HG02885 (cell line): ENCODE results near the gene NSD1.

Experiments used
- ATAC-seq: cut with Tn5 transposase; IDR thresholded peaks from one replicate; pipeline ENCODE4 v1.9.1; 2021; ENCODE audit warnings: mild to moderate bottlenecking; ENCODE audit not compliant: unreplicated experiment, poor library complexity

The NSD1 gene, protein sequence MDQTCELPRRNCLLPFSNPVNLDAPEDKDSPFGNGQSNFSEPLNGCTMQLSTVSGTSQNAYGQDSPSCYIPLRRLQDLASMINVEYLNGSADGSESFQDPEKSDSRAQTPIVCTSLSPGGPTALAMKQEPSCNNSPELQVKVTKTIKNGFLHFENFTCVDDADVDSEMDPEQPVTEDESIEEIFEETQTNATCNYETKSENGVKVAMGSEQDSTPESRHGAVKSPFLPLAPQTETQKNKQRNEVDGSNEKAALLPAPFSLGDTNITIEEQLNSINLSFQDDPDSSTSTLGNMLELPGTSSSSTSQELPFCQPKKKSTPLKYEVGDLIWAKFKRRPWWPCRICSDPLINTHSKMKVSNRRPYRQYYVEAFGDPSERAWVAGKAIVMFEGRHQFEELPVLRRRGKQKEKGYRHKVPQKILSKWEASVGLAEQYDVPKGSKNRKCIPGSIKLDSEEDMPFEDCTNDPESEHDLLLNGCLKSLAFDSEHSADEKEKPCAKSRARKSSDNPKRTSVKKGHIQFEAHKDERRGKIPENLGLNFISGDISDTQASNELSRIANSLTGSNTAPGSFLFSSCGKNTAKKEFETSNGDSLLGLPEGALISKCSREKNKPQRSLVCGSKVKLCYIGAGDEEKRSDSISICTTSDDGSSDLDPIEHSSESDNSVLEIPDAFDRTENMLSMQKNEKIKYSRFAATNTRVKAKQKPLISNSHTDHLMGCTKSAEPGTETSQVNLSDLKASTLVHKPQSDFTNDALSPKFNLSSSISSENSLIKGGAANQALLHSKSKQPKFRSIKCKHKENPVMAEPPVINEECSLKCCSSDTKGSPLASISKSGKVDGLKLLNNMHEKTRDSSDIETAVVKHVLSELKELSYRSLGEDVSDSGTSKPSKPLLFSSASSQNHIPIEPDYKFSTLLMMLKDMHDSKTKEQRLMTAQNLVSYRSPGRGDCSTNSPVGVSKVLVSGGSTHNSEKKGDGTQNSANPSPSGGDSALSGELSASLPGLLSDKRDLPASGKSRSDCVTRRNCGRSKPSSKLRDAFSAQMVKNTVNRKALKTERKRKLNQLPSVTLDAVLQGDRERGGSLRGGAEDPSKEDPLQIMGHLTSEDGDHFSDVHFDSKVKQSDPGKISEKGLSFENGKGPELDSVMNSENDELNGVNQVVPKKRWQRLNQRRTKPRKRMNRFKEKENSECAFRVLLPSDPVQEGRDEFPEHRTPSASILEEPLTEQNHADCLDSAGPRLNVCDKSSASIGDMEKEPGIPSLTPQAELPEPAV (N-terminal part only)

DNA sequence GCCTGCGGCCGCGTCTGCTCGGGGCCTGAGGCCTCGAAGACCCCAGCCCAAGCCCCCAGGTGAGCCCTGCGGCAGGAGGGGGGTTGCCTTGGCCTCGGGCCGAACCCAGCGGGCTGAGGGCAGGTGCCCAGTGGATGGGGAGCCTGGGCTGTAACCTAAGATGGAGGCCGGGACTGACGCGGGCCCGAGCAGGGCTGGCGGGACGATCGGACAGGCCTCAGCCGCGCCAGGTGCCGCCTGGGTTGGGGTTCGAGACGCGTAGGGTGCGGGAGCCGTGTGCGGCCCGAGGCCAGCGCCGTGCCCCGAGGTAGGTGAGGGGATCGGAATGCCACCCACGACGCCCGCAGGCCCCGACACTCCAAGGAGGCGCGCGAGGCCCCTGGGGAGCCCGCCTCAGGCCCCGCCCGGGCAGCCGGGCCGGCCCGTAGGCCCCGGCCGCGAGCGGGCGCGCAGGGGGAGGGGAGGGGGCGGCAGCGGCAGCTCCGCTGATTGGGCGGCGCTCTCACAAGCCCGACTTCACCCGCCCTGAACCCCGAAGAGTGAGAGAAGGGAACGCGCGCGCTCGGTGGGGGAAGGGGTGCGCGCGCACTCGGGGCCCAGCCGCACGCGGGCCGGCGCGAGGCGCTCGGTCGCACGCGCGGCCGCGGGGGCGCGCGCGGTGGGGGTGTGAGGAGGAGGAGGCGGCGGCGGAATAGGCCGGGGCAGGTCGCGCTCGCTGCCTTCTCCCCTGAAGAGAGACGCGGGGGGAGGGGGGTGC, at the start of gene NSD1:
Gene NSD1, plus strand, starts transcription at position 678 of the 757 bp plus-strand sequence. CDS start 1,331 bp downstream, outside the sequence.
- peak; percentile 70 for ATAC-seq

DNA sequence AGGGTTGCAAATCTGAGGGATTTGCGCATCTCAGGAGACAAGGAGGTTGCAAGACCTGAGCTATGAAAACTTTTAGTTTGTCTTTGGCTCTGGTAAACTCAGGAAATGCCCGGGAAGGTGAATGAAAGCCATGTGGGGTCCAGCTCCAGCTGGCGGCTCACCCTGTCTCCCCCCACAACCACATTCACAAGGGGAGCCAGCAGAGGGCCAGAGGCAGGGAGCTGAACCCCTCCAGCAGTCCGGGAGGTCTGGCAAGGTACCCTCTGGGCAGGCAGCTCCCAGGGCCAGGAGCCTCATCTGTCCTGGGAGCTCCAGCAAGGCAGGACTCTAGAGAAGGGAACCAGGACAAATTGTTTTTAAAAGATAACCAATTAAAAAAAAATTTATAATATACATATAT, 49.4 kb upstream of the NSD1 start:
- ATAC-seq: no peak

DNA sequence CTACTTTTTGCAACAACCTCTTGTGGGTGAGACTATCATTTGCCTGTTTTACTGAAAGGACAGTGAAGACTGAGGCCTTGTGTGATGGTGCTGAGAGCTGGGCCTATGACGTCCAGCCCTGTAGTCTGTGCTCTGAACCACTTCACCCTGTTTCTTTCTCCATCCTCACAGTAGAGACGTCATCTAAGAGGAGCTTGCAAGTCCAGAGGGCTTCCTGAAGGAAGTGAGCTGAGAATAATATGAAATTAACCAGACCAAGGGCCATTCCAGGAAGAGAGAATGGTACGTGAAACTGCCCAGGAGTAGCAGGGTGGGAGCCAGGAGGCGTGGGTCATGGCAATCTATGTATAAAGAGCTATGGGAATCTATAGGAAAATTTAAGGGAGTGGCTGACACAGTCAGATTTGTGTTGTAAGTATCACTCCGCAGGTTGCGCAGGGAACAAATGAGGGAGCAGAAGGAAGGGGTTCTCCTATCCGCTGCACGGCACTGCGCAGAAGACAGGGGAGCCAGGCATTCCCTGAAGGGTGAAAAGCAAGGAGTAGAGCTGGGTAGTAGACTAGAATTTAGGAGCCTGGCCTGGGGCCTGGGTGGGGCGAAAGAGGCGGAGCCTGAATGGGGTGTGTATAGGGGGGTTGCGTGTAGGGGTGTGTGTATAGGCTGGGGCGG, 47.5 kb upstream of the NSD1 start:
- ATAC-seq: no peak

DNA sequence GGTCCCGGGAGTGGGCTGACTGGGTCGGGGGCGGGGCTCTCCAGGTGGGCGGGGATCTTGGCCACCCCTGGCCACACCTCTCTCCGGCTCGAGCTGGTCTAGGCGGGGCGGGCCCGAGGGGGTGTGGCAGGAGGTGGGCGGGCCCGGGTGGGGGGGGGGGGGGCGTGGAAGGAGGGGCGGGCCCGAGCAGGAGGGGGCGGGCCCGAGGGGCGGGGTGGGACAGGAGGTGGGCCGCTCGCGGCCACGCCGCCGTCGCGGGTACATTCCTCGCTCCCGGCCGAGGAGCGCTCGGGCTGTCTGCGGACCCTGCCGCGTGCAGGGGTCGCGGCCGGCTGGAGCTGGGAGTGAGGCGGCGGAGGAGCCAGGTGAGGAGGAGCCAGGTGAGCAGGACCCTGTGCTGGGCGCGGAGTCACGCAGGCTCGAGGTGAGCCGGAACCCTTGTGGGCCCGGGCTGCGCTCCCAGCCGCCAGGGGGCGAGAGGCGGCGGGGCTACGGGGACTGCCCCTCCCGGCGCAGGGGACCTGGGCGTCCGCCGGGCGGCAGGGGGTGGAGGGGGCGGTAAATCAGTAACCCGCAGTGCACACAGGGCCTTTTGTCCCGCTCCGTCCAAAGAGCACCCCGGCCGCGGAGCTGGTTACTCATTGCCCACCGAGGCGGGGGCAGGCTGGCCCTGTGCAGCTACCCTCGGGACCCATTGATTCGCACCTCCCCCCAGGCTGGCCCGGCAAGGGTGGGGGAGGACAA, 46.7 kb upstream of the NSD1 start, which contains the start of gene FGFR4:
Gene FGFR4, plus strand, starts transcription at position 262 of the 744 bp plus-strand sequence. CDS start 2,688 bp downstream, outside the sequence.
- peak; percentile 56 for ATAC-seq

DNA sequence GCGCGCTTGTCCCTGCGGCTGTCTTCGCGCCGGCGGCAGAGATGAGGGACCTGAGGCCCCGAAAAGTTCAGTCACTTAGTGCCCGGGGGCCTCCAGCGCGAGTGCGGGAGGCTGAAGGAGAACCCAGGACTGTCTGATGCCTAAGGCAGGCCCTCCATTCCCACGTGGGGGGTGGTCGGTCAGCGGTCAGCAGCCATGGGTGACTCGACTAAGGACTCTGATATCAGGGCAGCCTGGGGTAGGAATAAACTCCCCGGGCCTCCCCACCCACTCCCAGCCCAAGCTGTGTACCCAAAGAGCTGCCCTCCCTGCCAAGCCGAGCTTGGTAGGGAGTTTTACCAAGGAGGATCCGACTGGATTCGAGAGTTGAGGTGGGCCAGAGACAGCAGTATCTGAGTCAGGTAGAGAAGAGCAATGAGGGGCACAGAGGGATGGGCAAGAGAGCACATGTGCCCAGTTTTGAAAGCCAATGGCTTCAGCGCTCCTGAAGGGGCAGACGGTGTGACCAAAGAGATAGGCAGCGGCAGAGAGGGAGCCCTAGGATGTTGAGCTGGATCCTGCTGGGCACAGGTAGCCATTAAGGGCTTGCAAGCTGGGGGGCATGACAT, 46.1 kb upstream of the NSD1 start:
- no peak for ATAC-seq

DNA sequence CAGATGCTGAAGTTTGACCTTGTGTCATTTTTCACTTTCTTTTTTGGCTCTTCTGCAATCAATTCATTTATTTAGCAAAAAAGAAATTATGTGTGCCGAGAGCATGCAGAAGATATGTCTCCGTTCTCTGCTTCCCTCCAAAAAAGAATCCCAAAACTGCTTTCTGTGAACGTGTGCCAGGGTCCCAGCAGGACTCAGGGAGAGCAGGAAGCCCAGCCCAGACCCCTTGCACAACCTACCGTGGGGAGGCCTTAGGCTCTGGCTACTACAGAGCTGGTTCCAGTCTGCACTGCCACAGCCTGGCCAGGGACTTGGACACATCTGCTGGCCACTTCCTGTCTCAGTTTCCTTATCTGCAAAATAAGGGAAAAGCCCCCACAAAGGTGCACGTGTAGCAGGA, 44.4 kb upstream of the NSD1 start:
- no peak for ATAC-seq

DNA sequence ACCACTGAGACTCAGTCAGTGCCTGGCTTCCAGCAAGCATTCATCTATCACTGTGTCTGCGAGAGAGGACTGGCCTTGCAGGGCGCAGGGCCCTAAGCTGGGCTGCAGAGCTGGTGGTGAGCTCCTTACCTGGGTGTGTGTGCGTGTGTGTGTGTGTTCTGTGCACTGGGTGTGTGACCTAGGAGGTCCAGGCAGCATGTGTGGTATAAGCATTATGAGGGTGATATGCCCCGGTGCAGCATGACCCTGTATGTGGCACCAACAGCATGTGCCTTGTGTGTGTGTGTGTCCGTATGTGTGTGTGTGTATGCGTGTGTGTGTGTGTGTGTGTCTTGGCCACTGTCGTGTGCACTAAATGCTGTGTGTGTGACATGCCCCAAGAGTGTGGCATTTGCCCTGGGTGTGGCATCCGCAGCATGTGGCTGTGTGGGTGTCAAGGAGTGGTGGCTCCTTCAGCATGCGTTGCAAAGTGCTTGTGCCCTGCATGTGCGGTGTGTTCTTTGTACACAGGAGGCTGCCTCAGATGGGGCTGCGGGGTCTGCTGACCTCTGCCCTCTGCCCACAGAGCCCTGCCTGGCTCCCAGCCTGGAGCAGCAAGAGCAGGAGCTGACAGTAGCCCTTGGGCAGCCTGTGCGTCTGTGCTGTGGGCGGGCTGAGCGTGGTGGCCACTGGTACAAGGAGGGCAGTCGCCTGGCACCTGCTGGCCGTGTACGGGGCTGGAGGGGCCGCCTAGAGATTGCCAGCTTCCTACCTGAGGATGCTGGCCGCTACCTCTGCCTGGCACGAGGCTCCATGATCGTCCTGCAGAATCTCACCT, 43.5 kb upstream of the NSD1 start:
- no peak for ATAC-seq

DNA sequence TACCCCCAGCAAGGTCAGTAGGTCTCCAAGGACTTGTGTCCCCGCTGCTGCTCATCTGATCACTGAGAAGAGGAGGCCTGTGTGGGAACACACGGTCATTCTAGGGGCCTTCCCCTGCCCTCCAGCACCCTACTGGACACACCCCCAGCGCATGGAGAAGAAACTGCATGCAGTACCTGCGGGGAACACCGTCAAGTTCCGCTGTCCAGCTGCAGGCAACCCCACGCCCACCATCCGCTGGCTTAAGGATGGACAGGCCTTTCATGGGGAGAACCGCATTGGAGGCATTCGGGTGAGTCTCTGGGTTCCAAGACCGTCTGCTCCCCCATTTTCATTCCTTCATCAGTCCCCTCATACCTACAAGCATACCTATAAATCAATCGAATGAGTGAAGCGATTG, 42.8 kb upstream of the NSD1 start:
- ATAC-seq: no peak

DNA sequence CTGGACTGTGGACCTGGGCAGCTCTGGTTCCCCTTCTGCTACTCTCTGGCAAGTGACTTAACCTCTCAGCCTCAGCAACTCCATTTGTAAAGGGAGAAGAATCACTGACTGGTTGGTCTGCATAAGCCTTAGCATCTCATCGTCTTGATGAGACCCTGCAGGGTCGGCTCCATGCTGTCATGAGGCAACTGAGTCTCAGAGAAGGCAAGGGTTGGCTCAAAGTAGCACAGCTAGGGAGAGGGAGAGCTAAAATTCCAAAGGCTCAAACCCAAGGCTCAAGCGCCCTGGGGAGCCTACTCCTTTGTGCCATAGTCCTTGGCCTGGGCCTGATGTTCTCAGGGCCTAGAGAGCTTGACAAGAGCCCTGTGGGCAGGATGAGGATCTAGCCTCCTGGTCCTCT, 42.3 kb upstream of the NSD1 start:
- no peak for ATAC-seq

DNA sequence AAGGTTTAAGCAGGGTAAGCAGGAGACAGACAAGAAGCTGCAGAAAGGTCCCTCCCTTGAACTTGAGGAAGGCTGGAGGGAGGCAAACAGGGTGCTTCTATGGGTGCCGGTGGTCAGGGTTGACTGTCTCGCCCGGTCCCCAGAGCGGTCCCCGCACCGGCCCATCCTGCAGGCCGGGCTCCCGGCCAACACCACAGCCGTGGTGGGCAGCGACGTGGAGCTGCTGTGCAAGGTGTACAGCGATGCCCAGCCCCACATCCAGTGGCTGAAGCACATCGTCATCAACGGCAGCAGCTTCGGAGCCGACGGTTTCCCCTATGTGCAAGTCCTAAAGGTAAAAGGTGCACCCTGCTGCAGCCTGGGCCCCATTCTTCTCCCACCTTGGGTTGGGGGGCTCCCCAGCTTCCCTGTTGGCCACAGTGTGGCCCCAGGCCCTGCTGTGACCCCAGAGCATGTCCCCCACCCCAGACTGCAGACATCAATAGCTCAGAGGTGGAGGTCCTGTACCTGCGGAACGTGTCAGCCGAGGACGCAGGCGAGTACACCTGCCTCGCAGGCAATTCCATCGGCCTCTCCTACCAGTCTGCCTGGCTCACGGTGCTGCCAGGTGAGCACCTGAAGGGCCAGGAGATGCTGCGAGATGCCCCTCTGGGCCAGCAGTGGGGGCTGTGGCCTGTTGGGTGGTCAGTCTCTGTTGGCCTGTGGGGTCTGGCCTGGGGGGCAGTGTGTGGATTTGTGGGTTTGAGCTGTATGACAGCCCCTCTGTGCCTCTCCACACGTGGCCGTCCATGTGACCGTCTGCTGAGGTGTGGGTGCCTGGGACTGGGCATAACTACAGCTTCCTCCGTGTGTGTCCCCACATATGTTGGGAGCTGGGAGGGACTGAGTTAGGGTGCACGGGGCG, 41.1 kb upstream of the NSD1 start:
- ATAC-seq: no peak

DNA sequence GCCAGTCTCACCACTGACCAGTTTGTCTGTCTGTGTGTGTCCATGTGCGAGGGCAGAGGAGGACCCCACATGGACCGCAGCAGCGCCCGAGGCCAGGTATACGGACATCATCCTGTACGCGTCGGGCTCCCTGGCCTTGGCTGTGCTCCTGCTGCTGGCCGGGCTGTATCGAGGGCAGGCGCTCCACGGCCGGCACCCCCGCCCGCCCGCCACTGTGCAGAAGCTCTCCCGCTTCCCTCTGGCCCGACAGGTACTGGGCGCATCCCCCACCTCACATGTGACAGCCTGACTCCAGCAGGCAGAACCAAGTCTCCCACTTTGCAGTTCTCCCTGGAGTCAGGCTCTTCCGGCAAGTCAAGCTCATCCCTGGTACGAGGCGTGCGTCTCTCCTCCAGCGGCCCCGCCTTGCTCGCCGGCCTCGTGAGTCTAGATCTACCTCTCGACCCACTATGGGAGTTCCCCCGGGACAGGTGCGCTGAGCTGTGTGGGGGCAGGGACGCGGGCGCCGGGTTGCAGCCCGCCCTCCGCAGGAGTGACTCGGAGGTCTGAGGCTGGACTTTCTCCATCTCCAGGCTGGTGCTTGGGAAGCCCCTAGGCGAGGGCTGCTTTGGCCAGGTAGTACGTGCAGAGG, 40.4 kb upstream of the NSD1 start:
- no peak for ATAC-seq

DNA sequence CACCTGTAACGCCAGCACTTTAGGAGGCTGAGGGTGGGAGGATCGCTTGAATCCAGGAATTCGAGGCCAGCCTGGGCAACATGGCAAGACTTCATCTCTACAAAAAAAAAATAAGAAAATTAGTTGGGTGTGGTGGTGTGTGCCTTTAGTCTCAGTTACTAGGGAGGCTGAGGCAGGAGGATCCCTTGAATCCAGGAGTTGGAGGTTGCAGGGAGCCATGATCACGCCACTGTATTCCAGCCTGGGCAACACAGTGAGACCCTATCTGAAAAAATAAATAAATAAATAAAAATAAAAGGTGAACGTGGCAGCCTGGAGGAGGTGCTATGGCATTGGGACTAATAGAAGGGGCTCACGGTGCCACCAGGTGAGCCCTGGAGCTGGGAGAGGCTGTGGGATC, 39.8 kb upstream of the NSD1 start:
- no peak for ATAC-seq

DNA sequence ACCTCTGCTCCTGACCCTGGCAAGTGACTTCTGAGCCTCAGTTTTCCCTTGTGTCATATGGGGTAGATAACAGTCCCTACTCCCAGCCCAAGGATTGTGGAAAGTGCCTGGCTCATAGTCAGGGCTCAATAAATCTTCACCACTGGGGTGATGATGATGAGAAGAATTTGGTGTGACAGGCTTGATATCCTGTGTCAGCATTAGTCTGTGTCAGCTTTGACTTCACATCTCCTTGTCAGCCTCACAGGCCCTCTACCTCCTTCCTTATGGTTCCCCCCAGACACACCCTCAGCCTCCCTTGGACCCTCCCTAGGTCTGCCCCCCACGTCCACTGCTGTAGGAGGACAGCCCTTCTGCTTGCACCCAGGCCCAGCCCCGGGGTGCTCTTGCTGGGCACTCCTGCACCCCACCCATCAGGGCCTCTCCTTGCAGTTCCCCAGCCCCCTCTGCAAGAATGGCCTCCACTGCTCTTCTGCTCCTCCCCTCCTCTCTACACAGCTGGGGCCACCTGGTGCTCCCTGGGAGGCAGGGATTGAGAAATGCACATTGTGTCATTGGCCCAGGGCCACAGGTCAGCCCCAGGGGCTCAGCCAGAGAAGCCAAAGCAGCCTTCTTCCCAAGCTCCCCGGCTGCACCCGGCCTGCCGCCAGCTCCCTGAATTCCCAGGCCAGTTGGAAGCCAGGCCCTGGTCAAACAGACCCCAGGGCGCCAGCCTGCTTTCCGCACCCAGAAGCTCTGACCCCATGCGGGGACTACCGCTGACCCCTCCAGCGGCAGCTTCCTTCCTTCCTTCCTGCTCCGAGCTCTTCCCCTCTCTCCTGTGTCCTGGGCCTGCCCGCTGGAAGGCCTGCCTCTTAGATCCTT, 39.1 kb upstream of the NSD1 start:
- ATAC-seq: no peak

DNA sequence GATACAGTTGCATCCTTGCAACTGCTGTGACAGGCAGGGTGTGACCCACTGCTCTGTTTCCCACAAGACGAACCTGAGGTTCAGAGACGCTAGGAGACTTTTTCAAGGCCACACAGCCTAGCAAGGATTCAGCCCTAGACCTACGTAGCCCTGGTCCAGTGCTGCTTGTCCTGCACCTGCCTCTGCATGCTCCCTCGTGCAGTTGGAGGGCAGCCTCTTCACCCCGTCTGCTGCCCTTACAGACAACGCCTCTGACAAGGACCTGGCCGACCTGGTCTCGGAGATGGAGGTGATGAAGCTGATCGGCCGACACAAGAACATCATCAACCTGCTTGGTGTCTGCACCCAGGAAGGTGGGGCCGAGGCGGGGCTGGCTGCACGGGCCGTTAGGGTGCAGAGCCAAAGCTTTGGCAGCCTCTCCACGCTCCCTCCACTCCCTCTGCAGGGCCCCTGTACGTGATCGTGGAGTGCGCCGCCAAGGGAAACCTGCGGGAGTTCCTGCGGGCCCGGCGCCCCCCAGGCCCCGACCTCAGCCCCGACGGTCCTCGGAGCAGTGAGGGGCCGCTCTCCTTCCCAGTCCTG, 38.4 kb upstream of the NSD1 start:
- no peak for ATAC-seq
